ENCODE measurements around the gene ACIN1.
"Not testable (repeated sequence)": the region's sequence is repeated elsewhere in the genome, so short reads cannot be mapped to it uniquely, and the experiment has no call there.

Gene ACIN1

GRCh38 chr14:23013749-23014054 is 81.2 kb downstream of the ACIN1 start:
- not testable (repeated sequence) for DNase-seq (ENCODE audit: low spot score)

GRCh38 chr14:23013054-23013748 is 81.7 kb downstream of the ACIN1 start:
- DNase-seq (ENCODE audit: low spot score): no peak

GRCh38 chr14:23009939-23010726 is 84.8 kb downstream of the ACIN1 start, which contains the start of gene C14orf93:
C14orf93 (minus strand) TSS chr14:23010143; CDS start chr14:22999023, 11,120 bp downstream.
- peak; percentile 71 for DNase-seq (ENCODE audit: low spot score)

- no peak for DNase-seq (ENCODE audit: low spot score)
Observed at GRCh38 chr14:23009483-23009938, 85.4 kb downstream of the ACIN1 start.

- DNase-seq (ENCODE audit: low spot score): no peak
Observed at GRCh38 chr14:23008831-23009230, 86.1 kb downstream of the ACIN1 start.

All from COLO829 (cell line).